HepG2 (cell line): ENCODE data around the gene LCAT. TPM values are rescaled to one million over a fixed set of nuclear protein-coding genes. Genes with fewer than 3 reads are reported as not detected.
A peak's percentile ranks its signal among the peaks of the same experiment; 100 is the strongest.

Experiments used
- ATM ChIP-seq: fragments of 450-650 bp; IDR thresholded peaks from 2 replicates; pipeline ENCODE4 v1.7.1; 2017; ENCODE audit warnings: mild to moderate bottlenecking, borderline replicate concordance
- MAZ ChIP-seq, 2 experiments: sonication (generic) in 1 of 2; formaldehyde crosslinking in 1 of 2; IDR thresholded peaks; 2 replicates each; pipeline versions ENCODE4 v1.5.0 to v1.6.1; 2012 to 2020; ENCODE audit warnings: low read depth in 2 of 2, mild to moderate bottlenecking in 2 of 2, borderline replicate concordance in 1 of 2, improper control_type of control experiment in 1 of 2, low read length in 1 of 2, missing genetic modification reagents in 1 of 2, moderate library complexity in 1 of 2
- MLLT10 ChIP-seq: sonication (generic); formaldehyde crosslinking; IDR thresholded peaks from 2 replicates; pipeline ENCODE4 v1.4.0; 2020; ENCODE audit warnings: missing genetic modification reagents
- SP2 ChIP-seq: sonication (generic); formaldehyde crosslinking; IDR thresholded peaks from 2 replicates; pipeline ENCODE4 v1.5.1; 2020; ENCODE audit warnings: mild to moderate bottlenecking, missing genetic modification reagents
- ZNF441 ChIP-seq: sonication (generic); formaldehyde crosslinking; IDR thresholded peaks from 2 replicates; pipeline ENCODE4 v1.7.0; 2021; ENCODE audit warnings: missing genetic modification reagents, borderline replicate concordance
- ZNF605 ChIP-seq: sonication (generic); formaldehyde crosslinking; IDR thresholded peaks from 2 replicates; pipeline ENCODE4 v1.8.0; 2022; ENCODE audit warnings: mild to moderate bottlenecking, missing genetic modification reagents
- ZNF629 ChIP-seq: sonication (generic); formaldehyde crosslinking; conservative IDR thresholded peaks from 2 replicates; pipeline ENCODE4 v1.5.0; 2020; ENCODE audit warnings: missing genetic modification reagents
- polyA plus RNA-seq, 8 experiments: library from polyadenylated mRNA; depleted of rRNA in 3 of 8; stranded (reverse) in 7 of 8; unstranded in 1 of 8; fragments of >200 nt; fragmentation: Illumina TruSeq in 4 of 8; extraction: Trizol in 4 of 8; gene quantifications; 2 replicates each; pipeline versions ENCODE4 v1.2.1 to v1.2.3, GENCODE V29; 2011 to 2016; ENCODE audit warnings: low read depth in 4 of 8, missing spikeins in 1 of 8, mixed read lengths in 1 of 8; ENCODE audit not compliant: insufficient read depth in 1 of 8
- total RNA-seq, 5 experiments: library from RNA; depleted of rRNA; stranded (reverse); fragments of >200 nt; fragmentation: Illumina TruSeq; extraction: Trizol; gene quantifications; 2 replicates each; pipeline ENCODE4 v1.2.3, GENCODE V29; 2016; ENCODE audit warnings: low read depth in 1 of 5
- TF ChIP-seq, protein P1 (sequence below): sonication (generic); formaldehyde crosslinking; IDR thresholded peaks from 2 replicates; pipeline ENCODE4 v1.5.0; 2020; ENCODE audit warnings: mild to moderate bottlenecking, missing genetic modification reagents, borderline replicate concordance
- TF ChIP-seq, protein P2 (sequence below): sonication (generic); formaldehyde crosslinking; IDR thresholded peaks from one replicate; pipeline ENCODE4 v1.5.1; 2020; ENCODE audit warnings: mild to moderate bottlenecking, missing genetic modification reagents; ENCODE audit errors: not compliant biosample characterization
- TF ChIP-seq, protein P3 (sequence below): sonication (generic); IDR thresholded peaks from 2 replicates; pipeline ENCODE4 v1.6.1; 2016; ENCODE audit warnings: low read depth, borderline replicate concordance
- TF ChIP-seq, protein P4 (sequence below): sonication (generic); formaldehyde crosslinking; IDR thresholded peaks from 2 replicates; pipeline ENCODE4 v1.5.0; 2020; ENCODE audit warnings: mild to moderate bottlenecking, missing genetic modification reagents
- TF ChIP-seq, protein P5 (sequence below): sonication (generic); formaldehyde crosslinking; IDR thresholded peaks from 2 replicates; pipeline ENCODE4 v1.4.0; 2020; ENCODE audit warnings: missing genetic modification reagents

Gene LCAT
- total and polyA plus RNA-seq, 2 of the 13 experiments (the other 11 are each of a cell fraction or from before 2014, with no cell fraction given) = 36.1 to 38.9 TPM

DNA sequence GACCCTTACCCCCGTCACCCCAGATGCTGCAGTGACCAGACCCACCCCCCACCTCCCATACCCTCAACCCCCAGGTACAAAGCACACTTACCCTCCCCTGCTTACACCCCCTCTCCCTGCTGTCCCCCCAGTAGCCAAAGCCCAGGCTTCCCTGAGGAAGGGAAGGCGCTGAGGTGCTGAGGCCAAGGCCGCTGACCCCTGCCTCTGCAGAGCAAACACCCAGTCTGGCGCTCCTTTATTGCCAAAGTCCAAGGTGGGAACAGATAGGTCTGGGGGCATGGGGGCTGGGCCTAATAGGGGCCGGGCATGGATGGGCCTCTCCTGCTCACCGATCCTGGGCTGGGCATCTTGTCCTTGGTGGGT lies 683 bp downstream of the LCAT start (continued):
- TF ChIP-seq, protein P1, sequence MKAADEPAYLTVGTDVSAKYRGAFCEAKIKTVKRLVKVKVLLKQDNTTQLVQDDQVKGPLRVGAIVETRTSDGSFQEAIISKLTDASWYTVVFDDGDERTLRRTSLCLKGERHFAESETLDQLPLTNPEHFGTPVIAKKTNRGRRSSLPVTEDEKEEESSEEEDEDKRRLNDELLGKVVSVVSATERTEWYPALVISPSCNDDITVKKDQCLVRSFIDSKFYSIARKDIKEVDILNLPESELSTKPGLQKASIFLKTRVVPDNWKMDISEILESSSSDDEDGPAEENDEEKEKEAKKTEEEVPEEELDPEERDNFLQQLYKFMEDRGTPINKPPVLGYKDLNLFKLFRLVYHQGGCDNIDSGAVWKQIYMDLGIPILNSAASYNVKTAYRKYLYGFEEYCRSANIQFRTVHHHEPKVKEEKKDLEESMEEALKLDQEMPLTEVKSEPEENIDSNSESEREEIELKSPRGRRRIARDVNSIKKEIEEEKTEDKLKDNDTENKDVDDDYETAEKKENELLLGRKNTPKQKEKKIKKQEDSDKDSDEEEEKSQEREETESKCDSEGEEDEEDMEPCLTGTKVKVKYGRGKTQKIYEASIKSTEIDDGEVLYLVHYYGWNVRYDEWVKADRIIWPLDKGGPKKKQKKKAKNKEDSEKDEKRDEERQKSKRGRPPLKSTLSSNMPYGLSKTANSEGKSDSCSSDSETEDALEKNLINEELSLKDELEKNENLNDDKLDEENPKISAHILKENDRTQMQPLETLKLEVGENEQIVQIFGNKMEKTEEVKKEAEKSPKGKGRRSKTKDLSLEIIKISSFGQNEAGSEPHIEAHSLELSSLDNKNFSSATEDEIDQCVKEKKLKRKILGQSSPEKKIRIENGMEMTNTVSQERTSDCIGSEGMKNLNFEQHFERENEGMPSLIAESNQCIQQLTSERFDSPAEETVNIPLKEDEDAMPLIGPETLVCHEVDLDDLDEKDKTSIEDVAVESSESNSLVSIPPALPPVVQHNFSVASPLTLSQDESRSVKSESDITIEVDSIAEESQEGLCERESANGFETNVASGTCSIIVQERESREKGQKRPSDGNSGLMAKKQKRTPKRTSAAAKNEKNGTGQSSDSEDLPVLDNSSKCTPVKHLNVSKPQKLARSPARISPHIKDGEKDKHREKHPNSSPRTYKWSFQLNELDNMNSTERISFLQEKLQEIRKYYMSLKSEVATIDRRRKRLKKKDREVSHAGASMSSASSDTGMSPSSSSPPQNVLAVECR (CRISPR knock-in tag) = peak; percentile 70
- TF ChIP-seq ZNF629 (CRISPR knock-in tag) (peak; percentile 39; the same call in 1 of the 2 replicates), ZNF441 (CRISPR knock-in tag) (no peak), ZNF605 (CRISPR knock-in tag) (no peak; the same call in none of the 2 replicates), MAZ (IDR thresholded peaks at IDR 0.05; ENCODE audit: borderline replicate concordance, low read depth, low read length) (peak; percentile 86; the same call in 1 of the 2 replicates), MAZ (CRISPR knock-in tag; IDR thresholded peaks at IDR 0.05; ENCODE audit: low read depth) (no peak), MLLT10 (no peak), SP2 (CRISPR knock-in tag) (peak; percentile 8; the same call in 1 of the 2 replicates), ATM (no peak)
- TF ChIP-seq, protein P2, sequence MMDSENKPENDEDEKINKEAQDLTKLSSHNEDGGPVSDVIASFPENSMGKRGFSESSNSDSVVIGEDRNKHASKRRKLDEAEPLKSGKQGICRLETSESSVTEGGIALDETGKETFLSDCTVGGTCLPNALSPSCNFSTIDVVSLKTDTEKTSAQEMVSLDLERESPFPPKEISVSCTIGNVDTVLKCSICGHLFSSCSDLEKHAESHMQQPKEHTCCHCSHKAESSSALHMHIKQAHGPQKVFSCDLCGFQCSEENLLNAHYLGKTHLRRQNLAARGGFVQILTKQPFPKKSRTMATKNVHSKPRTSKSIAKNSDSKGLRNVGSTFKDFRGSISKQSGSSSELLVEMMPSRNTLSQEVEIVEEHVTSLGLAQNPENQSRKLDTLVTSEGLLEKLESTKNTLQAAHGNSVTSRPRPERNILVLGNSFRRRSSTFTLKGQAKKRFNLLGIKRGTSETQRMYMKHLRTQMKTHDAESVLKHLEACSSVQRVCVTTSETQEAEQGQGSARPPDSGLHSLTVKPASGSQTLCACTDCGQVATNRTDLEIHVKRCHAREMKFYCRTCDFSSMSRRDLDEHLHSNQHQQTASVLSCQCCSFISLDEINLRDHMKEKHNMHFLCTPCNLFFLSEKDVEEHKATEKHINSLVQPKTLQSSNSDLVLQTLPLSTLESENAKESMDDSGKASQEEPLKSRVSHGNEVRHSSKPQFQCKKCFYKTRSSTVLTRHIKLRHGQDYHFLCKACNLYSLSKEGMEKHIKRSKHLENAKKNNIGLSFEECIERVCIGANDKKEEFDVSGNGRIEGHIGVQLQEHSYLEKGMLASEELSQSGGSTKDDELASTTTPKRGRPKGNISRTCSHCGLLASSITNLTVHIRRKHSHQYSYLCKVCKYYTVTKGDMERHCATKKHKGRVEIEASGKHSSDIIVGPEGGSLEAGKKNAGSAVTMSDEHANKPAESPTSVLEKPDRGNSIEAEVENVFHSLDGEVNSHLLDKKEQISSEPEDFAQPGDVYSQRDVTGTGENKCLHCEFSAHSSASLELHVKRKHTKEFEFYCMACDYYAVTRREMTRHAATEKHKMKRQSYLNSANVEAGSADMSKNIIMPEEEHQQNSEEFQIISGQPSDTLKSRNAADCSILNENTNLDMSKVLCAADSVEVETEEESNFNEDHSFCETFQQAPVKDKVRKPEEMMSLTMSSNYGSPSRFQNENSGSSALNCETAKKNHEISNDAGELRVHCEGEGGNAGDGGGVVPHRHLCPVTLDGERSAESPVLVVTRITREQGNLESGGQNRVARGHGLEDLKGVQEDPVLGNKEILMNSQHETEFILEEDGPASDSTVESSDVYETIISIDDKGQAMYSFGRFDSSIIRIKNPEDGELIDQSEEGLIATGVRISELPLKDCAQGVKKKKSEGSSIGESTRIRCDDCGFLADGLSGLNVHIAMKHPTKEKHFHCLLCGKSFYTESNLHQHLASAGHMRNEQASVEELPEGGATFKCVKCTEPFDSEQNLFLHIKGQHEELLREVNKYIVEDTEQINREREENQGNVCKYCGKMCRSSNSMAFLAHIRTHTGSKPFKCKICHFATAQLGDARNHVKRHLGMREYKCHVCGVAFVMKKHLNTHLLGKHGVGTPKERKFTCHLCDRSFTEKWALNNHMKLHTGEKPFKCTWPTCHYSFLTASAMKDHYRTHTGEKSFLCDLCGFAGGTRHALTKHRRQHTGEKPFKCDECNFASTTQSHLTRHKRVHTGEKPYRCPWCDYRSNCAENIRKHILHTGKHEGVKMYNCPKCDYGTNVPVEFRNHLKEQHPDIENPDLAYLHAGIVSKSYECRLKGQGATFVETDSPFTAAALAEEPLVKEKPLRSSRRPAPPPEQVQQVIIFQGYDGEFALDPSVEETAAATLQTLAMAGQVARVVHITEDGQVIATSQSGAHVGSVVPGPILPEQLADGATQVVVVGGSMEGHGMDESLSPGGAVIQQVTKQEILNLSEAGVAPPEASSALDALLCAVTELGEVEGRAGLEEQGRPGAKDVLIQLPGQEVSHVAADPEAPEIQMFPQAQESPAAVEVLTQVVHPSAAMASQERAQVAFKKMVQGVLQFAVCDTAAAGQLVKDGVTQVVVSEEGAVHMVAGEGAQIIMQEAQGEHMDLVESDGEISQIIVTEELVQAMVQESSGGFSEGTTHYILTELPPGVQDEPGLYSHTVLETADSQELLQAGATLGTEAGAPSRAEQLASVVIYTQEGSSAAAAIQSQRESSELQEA (CRISPR knock-in tag) = no peak
- TF ChIP-seq, protein P3, sequence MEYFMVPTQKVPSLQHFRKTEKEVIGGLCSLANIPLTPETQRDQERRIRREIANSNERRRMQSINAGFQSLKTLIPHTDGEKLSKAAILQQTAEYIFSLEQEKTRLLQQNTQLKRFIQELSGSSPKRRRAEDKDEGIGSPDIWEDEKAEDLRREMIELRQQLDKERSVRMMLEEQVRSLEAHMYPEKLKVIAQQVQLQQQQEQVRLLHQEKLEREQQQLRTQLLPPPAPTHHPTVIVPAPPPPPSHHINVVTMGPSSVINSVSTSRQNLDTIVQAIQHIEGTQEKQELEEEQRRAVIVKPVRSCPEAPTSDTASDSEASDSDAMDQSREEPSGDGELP = peak; percentile 74; the same call in 1 of the 2 replicates
- TF ChIP-seq, protein P4, sequence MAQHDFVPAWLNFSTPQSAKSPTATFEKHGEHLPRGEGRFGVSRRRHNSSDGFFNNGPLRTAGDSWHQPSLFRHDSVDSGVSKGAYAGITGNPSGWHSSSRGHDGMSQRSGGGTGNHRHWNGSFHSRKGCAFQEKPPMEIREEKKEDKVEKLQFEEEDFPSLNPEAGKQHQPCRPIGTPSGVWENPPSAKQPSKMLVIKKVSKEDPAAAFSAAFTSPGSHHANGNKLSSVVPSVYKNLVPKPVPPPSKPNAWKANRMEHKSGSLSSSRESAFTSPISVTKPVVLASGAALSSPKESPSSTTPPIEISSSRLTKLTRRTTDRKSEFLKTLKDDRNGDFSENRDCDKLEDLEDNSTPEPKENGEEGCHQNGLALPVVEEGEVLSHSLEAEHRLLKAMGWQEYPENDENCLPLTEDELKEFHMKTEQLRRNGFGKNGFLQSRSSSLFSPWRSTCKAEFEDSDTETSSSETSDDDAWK = no peak
- TF ChIP-seq, protein P5, sequence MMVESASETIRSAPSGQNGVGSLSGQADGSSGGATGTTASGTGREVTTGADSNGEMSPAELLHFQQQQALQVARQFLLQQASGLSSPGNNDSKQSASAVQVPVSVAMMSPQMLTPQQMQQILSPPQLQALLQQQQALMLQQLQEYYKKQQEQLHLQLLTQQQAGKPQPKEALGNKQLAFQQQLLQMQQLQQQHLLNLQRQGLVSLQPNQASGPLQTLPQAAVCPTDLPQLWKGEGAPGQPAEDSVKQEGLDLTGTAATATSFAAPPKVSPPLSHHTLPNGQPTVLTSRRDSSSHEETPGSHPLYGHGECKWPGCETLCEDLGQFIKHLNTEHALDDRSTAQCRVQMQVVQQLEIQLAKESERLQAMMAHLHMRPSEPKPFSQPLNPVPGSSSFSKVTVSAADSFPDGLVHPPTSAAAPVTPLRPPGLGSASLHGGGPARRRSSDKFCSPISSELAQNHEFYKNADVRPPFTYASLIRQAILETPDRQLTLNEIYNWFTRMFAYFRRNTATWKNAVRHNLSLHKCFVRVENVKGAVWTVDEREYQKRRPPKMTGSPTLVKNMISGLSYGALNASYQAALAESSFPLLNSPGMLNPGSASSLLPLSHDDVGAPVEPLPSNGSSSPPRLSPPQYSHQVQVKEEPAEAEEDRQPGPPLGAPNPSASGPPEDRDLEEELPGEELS (CRISPR knock-in tag) = no peak
